IMR-90 (cell line): Measurements from ENCODE around the gene KRT38. TPM values are rescaled to one million over a fixed set of nuclear protein-coding genes. Genes with fewer than 3 reads are reported as not detected.
"Not testable (repeated sequence)": the region's sequence is repeated elsewhere in the genome, so short reads cannot be mapped to it uniquely, and the experiment has no call there.

Source experiments
- ATAC-seq: fragments of 200-7000 bp; cut with Tn5 transposase; 2 replicates; pipeline ENCODE4 v1.9.1; 2020; ENCODE audit warnings: low read depth, mild to moderate bottlenecking, moderate library complexity
- BruUV-seq: library from RNA; stranded (reverse); fragments of 400-500 nt; replicated peaks from 2 replicates; lab custom pipeline; 2021; lab: Mats Ljungman, UMichigan
- CTCF ChIA-PET: fragments of 300-600 bp; formaldehyde crosslinking; extraction: SDS; loops from one replicate; lab custom pipeline; 2021; ENCODE audit warnings: antibody characterized with exemption; lab: Yijun Ruan, JAX
- POLR2A ChIA-PET: fragments of 300-600 bp; sonication (Branson Sonifier 250); formaldehyde crosslinking; loops from one replicate; lab custom pipeline; 2022; ENCODE audit warnings: antibody characterized with exemption; ENCODE audit not compliant: unreplicated experiment; lab: Charles Lee
- DNase-seq: peaks from one replicate; pipeline ENCODE4 v3.0.0; 2013
- H2AFZ ChIP-seq: replicated peaks from 2 replicates; pipeline ENCODE3; 2013; ENCODE audit warnings: low read length, mild to moderate bottlenecking; ENCODE audit not compliant: poor library complexity
- H2AK5ac ChIP-seq: 2 replicates; pipeline ENCODE4 v1.6.1; 2013; ENCODE audit warnings: low read depth, low read length, inconsistent platforms
- H2AK9ac ChIP-seq: replicated peaks from 2 replicates; pipeline ENCODE3; 2013; ENCODE audit warnings: mild to moderate bottlenecking, low read depth, low read length, moderate library complexity; ENCODE audit not compliant: poor library complexity
- H2BK120ac ChIP-seq: 2 replicates; pipeline ENCODE4 v1.6.1; 2013; ENCODE audit warnings: low read depth, low read length, inconsistent platforms
- H2BK15ac ChIP-seq: 3 replicates; pipeline ENCODE4 v1.6.1; 2013; ENCODE audit warnings: low read depth, low read length, inconsistent platforms
- H2BK20ac ChIP-seq: 2 replicates; pipeline ENCODE4 v1.6.1; 2013; ENCODE audit warnings: low read depth, mild to moderate bottlenecking, inconsistent platforms, low read length, moderate library complexity
- H2BK5ac ChIP-seq: 2 replicates; pipeline ENCODE4 v1.6.1; 2013; ENCODE audit warnings: mild to moderate bottlenecking, low read depth, low read length, inconsistent platforms; ENCODE audit not compliant: poor library complexity, severe bottlenecking
- H3K14ac ChIP-seq: replicated peaks from 2 replicates; pipeline ENCODE4 v1.6.1; 2013; ENCODE audit warnings: low read depth, low read length, inconsistent platforms
- H3K18ac ChIP-seq: 2 replicates; pipeline ENCODE4 v1.6.1; 2013; ENCODE audit warnings: low read depth, low read length, control low read depth
- H3K23ac ChIP-seq: 2 replicates; pipeline ENCODE4 v1.6.1; 2013; ENCODE audit warnings: low read depth, low read length, inconsistent platforms
- H3K27ac ChIP-seq: 2 replicates; pipeline ENCODE4 v1.5.1; 2013; ENCODE audit warnings: mild to moderate bottlenecking, control low read depth, low read length; ENCODE audit not compliant: insufficient read depth
- H3K27me3 ChIP-seq: 2 replicates; pipeline ENCODE4 v1.6.1; 2013; ENCODE audit warnings: low read length; ENCODE audit not compliant: control insufficient read depth, insufficient read depth
- H3K36me3 ChIP-seq: 2 replicates; pipeline ENCODE4 v1.6.1; 2013; ENCODE audit warnings: low read length, mixed read lengths; ENCODE audit not compliant: control insufficient read depth, insufficient read depth
- H3K4ac ChIP-seq: 2 replicates; pipeline ENCODE4 v1.6.1; 2013; ENCODE audit warnings: low read depth, low read length, inconsistent platforms
- H3K4me1 ChIP-seq: 2 replicates; pipeline ENCODE4 v1.6.1; 2013; ENCODE audit warnings: low read length, mixed read lengths; ENCODE audit not compliant: control insufficient read depth, insufficient read depth
- H3K4me2 ChIP-seq: 2 replicates; pipeline ENCODE4 v1.6.1; 2013; ENCODE audit warnings: low read depth, mild to moderate bottlenecking, control low read depth, low read length, moderate library complexity
- H3K4me3 ChIP-seq: 2 replicates; pipeline ENCODE4 v1.5.1; 2013; ENCODE audit warnings: low read depth, mild to moderate bottlenecking, control low read depth, low read length, moderate library complexity; ENCODE audit not compliant: insufficient read depth
- H3K56ac ChIP-seq: 2 replicates; pipeline ENCODE4 v1.6.1; 2013; ENCODE audit warnings: low read length, inconsistent platforms; ENCODE audit not compliant: insufficient read depth; ENCODE audit errors: extremely low read depth
- H3K79me1 ChIP-seq, 2 experiments: 2 replicates each; pipeline ENCODE4 v1.6.1; 2013; ENCODE audit warnings: low read length in 2 of 2, inconsistent platforms in 1 of 2, low read depth in 1 of 2
- H3K9ac ChIP-seq: 2 replicates; pipeline ENCODE4 v1.6.1; 2013; ENCODE audit warnings: low read depth, low read length, control low read depth
- H3K9me1 ChIP-seq: 2 replicates; pipeline ENCODE4 v1.6.1; 2013; ENCODE audit warnings: low read length, inconsistent platforms; ENCODE audit not compliant: insufficient read depth
- H3K9me3 ChIP-seq: 2 replicates; pipeline ENCODE4 v1.6.1; 2013; ENCODE audit warnings: low read length; ENCODE audit not compliant: control insufficient read depth, insufficient read depth
- H4K20me1 ChIP-seq: 2 replicates; pipeline ENCODE4 v1.6.1; 2013; ENCODE audit warnings: low read length, inconsistent platforms; ENCODE audit not compliant: insufficient read depth
- H4K5ac ChIP-seq: 2 replicates; pipeline ENCODE4 v1.6.1; 2013; ENCODE audit warnings: mild to moderate bottlenecking, low read depth, low read length, control low read depth
- H4K8ac ChIP-seq, 2 experiments: 2 replicates each; pipeline ENCODE4 v1.6.1; 2013; ENCODE audit warnings: low read depth in 2 of 2, low read length in 2 of 2, control low read depth in 1 of 2, inconsistent platforms in 1 of 2
- H4K91ac ChIP-seq: 2 replicates; pipeline ENCODE4 v1.6.1; 2013; ENCODE audit warnings: low read depth, low read length, inconsistent platforms; ENCODE audit not compliant: insufficient read depth
- BHLHE40 ChIP-seq: fragments of 150-350 bp; IDR thresholded peaks from 2 replicates; pipeline ENCODE4 v1.6.1; 2016; ENCODE audit warnings: mild to moderate bottlenecking, low read depth, low read length
- FOS ChIP-seq: fragments of 150-350 bp; IDR thresholded peaks from 2 replicates; pipeline ENCODE4 v1.6.1; 2016; ENCODE audit warnings: low read depth, low read length
- MAFK ChIP-seq: IDR thresholded peaks from 2 replicates; pipeline ENCODE4 v1.6.1; 2012; ENCODE audit warnings: low read depth, low read length, improper control_type of control experiment
- RFX5 ChIP-seq: IDR thresholded peaks from 2 replicates; pipeline ENCODE4 v1.8.0; 2012; ENCODE audit warnings: low read depth, mild to moderate bottlenecking, low read length, moderate library complexity
- WGBS, 2 experiments: methylation state at CpG; one replicate each; pipeline versions ENCODE4 v1.1.5 to v1.1.7; 2013; ENCODE audit warnings: missing lambda C conversion rate in 2 of 2; ENCODE audit not compliant: insufficient read length in 1 of 2; ENCODE audit errors: extremely low coverage in 2 of 2; 5-methylcytosine and 5-hydroxymethylcytosine counted together
- dilution Hi-C: fragments of 300-500 bp; cut with HindIII; formaldehyde crosslinking; loops from one replicate; pipeline ENCODE4 v1.14.3; 2018; ENCODE audit warnings: low sequenced_read_pairs; ENCODE audit not compliant: unreplicated experiment
- in situ Hi-C: fragments of 300-500 bp; cut with MboI; formaldehyde crosslinking; loops from 3 replicates; pipeline ENCODE4 v1.14.3; 2019; ENCODE audit warnings: low sequenced_read_pairs, inconsistent platforms, mixed read lengths
- intact Hi-C: fragments of 100-400 bp; cut with micrococcal nuclease; formaldehyde crosslinking; loops from 2 replicates; pipeline ENCODE4 v1.10.0; 2022
- polyA plus RNA-seq, 3 experiments: library from polyadenylated mRNA; depleted of rRNA; stranded (reverse); fragments of >200 nt; gene quantifications; 2 replicates each; pipeline ENCODE4 v1.2.3, GENCODE V29; 2012; ENCODE audit warnings: low replicate concordance in 1 of 3
- total RNA-seq: library from RNA; depleted of rRNA; stranded (reverse); fragments of >200 nt; gene quantifications from 2 replicates; pipeline ENCODE4 v1.2.3, GENCODE V29; 2012

Gene KRT38
- total and polyA plus RNA-seq, 2 of the 4 experiments (the other 2 are of a cell fraction) = 0.09 TPM; not detected in 1

DNA sequence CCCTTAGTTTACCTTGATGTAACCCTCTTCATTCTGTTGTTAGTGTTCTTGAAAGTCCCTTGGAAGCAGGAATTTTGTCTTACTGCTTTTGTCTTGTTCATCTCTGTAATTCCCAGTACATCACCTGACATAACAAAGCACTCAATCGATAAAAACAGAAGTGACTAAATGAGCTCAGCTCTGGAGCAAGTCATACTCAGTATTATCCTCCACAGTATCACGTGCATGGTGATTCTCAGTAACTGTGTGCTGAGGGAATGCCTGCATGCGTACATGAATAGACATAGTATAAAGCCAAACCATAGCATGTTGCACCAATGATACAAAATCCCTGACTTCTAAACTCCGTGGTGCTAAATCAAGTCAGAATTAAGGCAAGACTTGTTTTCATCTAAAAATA is 7.2 kb downstream of the KRT38 start:
- POLR2A ChIA-PET = no interaction called here
- Histone ChIP-seq H2BK20ac (no peak overlapping the region; the same call in 1 of the 2 replicates), H2BK15ac (no peak overlapping the region), H2AFZ (no peak overlapping the region), H3K14ac (no peak overlapping the region), H3K79me1 (no peaks in the 10 kb centered on the region), H4K20me1 (no peaks in the 10 kb centered on the region), H3K9ac (no peak overlapping the region), H3K27me3 (peaks cover 6% of the 10 kb centered on the region; the same call in 1 of the 2 replicates), H3K18ac (no peak overlapping the region), H2BK5ac (no peak overlapping the region), H4K91ac (no peak overlapping the region), H3K4me3 (no peak overlapping the region), H4K5ac (no peak overlapping the region), H3K4ac (no peak overlapping the region), H3K36me3 (no peaks in the 10 kb centered on the region), H3K27ac (no peak overlapping the region), H2BK120ac (no peak overlapping the region), H3K9me3 (no peaks in the 10 kb centered on the region), H3K23ac (no peak overlapping the region), H2AK5ac (no peak overlapping the region), H3K9me1 (0 out of 2 replicates have a peak, but pooled peaks cover 5% of the 10 kb centered on the region), H3K4me1 (peaks cover 5% of the 10 kb centered on the region), H4K8ac (no peak overlapping the region), H3K56ac (no peak overlapping the region), H2AK9ac (no peak overlapping the region), H3K4me2 (no peak overlapping the region)
- CTCF ChIA-PET = interaction anchor here (1.1 kb wide), 1 partner anchor 18 kb away, joined by 3 read pairs; no protein-coding TSS in a partner anchor
- no TSS peak for BruUV-seq
- TF ChIP-seq RFX5 = no peak
- TF ChIP-seq MAFK = no peak
- TF ChIP-seq BHLHE40 = no peak
- TF ChIP-seq FOS = no peak
- dilution Hi-C loops = no loop called here
- intact Hi-C loops = no loop called here
- DNase-seq (no peak), ATAC-seq (no peak)
- no CpG with 5 or more reads among the region's 4 CpGs for WGBS, 2 experiments
- in situ Hi-C loops = no loop called here

- H2AK9ac ChIP-seq, H2BK20ac ChIP-seq, H2AFZ ChIP-seq, H3K56ac ChIP-seq, in situ Hi-C loops, H4K20me1 ChIP-seq, intact Hi-C loops, H2BK15ac ChIP-seq, POLR2A ChIA-PET, H3K9me3 ChIP-seq, H4K91ac ChIP-seq, H3K23ac ChIP-seq, H2AK5ac ChIP-seq, H3K9ac ChIP-seq, ATAC-seq, BruUV-seq, H3K4me1 ChIP-seq, H3K27me3 ChIP-seq, H3K14ac ChIP-seq, H3K9me1 ChIP-seq, H2BK5ac ChIP-seq, H4K5ac ChIP-seq, H3K4ac ChIP-seq, H3K36me3 ChIP-seq, H3K27ac ChIP-seq, H2BK120ac ChIP-seq, H3K79me1 ChIP-seq, dilution Hi-C loops, CTCF ChIA-PET, DNase-seq, H3K4me3 ChIP-seq, H3K18ac ChIP-seq, H4K8ac ChIP-seq, H3K4me2 ChIP-seq: not testable (repeated sequence)
- WGBS, 2 experiments = 71% methylated on average over 5 of the region's 9 CpGs; no CpG with 5 or more reads in 1 of the 2 experiments
Measured at GRCh38 chr17:41430376-41430775, 10.4 kb downstream of the KRT38 start.
